ENCODE data around the gene TNRC18. TPM values are rescaled to one million over a fixed set of nuclear protein-coding genes. Genes with fewer than 3 reads are reported as not detected.
"Not testable (repeated sequence)": the region's sequence is repeated elsewhere in the genome, so short reads cannot be mapped to it uniquely, and the experiment has no call there.

TNRC18 gene
- total and polyA plus RNA-seq, 9 of the 15 experiments (the other 6 are each of a cell fraction or from before 2014, with no cell fraction given): 0.03 to 43.2 (median 18.0) TPM

DNA sequence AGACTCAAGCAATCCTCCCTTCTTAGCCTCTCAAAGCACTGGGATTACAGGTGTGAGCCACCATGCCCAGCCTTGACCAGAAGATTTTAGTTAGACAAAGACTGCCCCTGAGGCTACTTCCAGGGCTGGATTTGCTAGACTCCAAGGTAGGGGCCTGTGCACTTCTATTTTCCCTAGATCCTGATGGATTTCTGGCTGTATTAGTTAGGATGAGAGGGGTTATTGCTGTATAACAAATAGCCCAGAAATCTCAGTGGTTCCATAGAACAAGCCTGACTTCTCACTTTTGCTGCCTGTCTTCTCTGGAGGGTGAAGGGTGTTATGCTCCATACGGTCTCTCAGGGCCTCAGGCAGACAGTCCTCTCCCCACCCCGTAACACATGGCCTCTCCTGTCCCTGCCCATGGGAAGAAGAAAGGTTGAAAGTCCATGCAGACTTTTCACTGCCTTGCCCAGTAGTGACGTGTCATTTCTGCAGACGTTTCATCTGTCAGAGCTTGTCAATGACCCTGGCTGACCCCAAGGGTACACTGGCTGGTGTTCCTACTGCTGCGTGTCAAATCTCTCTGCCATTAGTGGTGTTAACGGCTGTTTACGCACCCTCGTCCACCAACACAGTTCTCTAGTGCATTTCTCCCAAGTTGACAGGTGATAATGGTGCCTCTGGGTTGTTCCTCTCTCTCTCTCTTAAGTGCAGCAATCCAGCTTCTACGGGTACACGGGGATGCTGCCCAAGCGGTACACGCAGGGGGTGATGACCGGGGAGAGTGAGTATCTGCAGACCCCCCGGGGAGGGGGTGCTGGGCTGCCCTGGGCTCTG lies 129.3 kb downstream of the TNRC18 start:
- no peaks in the 10 kb centered on the region for H3K9me1 ChIP-seq (ENCODE audit: control insufficient read depth, insufficient read depth, low read length)
- CTCF ChIA-PET (ENCODE audit: low intra/inter-chr PET ratio): no interaction called here
- H3K79me2 ChIP-seq (ENCODE audit: control insufficient read depth, insufficient read depth, low read length): no peaks in the 10 kb centered on the region
- in situ Hi-C loops (cut with MboI) (no loop called here), intact Hi-C loops (cut with micrococcal nuclease) (no loop called here)
- peaks cover 0 to 15% of the 10 kb centered on the region in 2 experiments; a peak in 2 of 5 replicates for H3K27me3 ChIP-seq (ENCODE audit: control insufficient read depth in 2 of 2, insufficient read depth in 2 of 2, low read length in 2 of 2)
- no peak overlapping the region for H3K27ac ChIP-seq (ENCODE audit: extremely low read depth, low read depth, low read length)
- no peaks in the 10 kb centered on the region for H3K36me3 ChIP-seq (ENCODE audit: control insufficient read depth, insufficient read depth, low read length)
- H3K4me2 ChIP-seq (ENCODE audit: insufficient read depth, low read length): no peak overlapping the region
- ATAC-seq (no peak), FAIRE-seq (no peak), DNase-seq (ENCODE audit: extremely low read depth in 1 of 4, low spot score in 3 of 4) (no peak)
- no peaks in the 10 kb centered on the region for H3K9me3 ChIP-seq (replicated peaks; ENCODE audit: control insufficient read depth, insufficient read depth, low read depth, low read length)
- H3K4me3 ChIP-seq: no peak overlapping the region
- BruUV-seq (replicated peaks): no TSS peak
- H4K20me1 ChIP-seq (replicated peaks; ENCODE audit: control insufficient read depth, insufficient read depth, low read length): no peaks in the 10 kb centered on the region
- H2AFZ ChIP-seq (ENCODE audit: low read depth, low read length): no peak overlapping the region
- no peak overlapping the region for H3K9ac ChIP-seq (ENCODE audit: insufficient read depth in 1 of 2, low read depth in 2 of 2, low read length in 2 of 2)
- TF ChIP-seq ZNF12 (CRISPR knock-in tag; IDR thresholded peaks at IDR 0.05): peak; percentile 91
- TF ChIP-seq TFAM (CRISPR knock-in tag; conservative IDR thresholded peaks at IDR 0.05): no peak
- peaks cover 4 to 47% of the 10 kb centered on the region in 2 experiments; a peak in 3 of 5 replicates for H3K4me1 ChIP-seq (replicated peaks in 1 of 2; ENCODE audit: control insufficient read depth in 2 of 2, insufficient read depth in 2 of 2, low read length in 2 of 2)
- 43% methylated on average over 12 of the region's 14 CpGs for WGBS (ENCODE audit: insufficient coverage, low coverage, missing lambda C conversion rate)
- POLR2A ChIA-PET: interaction anchor here (0.5 kb wide), 1 partner anchor 40 kb away, joined by 3 read pairs; no protein-coding TSS in a partner anchor

DNA sequence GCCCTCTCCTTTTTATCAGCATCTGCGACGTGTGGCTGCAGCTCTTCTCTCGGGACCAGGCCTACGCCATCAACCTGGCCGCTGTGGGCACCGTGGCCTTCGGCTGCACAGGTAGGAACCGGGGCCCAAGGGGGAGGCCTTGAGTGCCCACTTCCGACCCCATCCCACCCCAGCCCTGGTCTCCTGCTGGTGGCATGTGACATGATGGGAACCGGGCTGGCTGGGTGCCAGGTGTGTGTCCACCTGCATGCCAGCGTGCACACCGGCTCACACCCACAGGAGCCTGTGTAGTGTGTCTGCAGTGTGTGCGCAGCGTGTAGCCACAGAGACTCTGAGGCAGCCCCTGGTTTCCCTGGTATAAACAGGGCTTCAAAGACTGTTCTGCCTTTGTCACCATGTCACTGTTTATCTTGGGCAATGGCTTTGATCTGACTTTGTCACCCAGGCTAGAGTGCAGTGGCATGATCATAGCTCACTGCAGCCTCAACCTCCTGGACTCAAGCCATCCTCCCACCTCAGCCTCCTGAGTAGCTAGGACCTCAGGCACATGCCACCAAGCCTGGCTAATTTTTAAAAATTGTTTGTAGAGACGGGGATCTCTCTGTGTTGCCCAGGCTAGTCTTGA lies 131.8 kb downstream of the TNRC18 start:
- not testable (repeated sequence) for FAIRE-seq

More for the DNA sequence above, 131.8 kb downstream of the TNRC18 start:
- H3K36me3 ChIP-seq (ENCODE audit: control insufficient read depth, insufficient read depth, low read length); H3K4me3 ChIP-seq; BruUV-seq (replicated peaks); H3K4me2 ChIP-seq (ENCODE audit: insufficient read depth, low read length); H3K27ac ChIP-seq (ENCODE audit: extremely low read depth, low read depth, low read length); intact Hi-C loops (cut with micrococcal nuclease); H2AFZ ChIP-seq (ENCODE audit: low read depth, low read length); H3K9me1 ChIP-seq (ENCODE audit: control insufficient read depth, insufficient read depth, low read length); CTCF ChIA-PET (ENCODE audit: low intra/inter-chr PET ratio); H3K79me2 ChIP-seq (ENCODE audit: control insufficient read depth, insufficient read depth, low read length); ATAC-seq; H3K9me3 ChIP-seq (replicated peaks; ENCODE audit: control insufficient read depth, insufficient read depth, low read depth, low read length); in situ Hi-C loops (cut with MboI); H3K9ac ChIP-seq (ENCODE audit: insufficient read depth in 1 of 2, low read depth in 2 of 2, low read length in 2 of 2); H4K20me1 ChIP-seq (replicated peaks; ENCODE audit: control insufficient read depth, insufficient read depth, low read length); H3K27me3 ChIP-seq (ENCODE audit: control insufficient read depth in 2 of 2, insufficient read depth in 2 of 2, low read length in 2 of 2); DNase-seq (ENCODE audit: extremely low read depth in 1 of 4, low spot score in 3 of 4): not testable (repeated sequence)
- POLR2A ChIA-PET: interaction anchor here (0.7 kb wide), 1 partner anchor 122 kb away, joined by 3 read pairs; no protein-coding TSS in a partner anchor
- WGBS (ENCODE audit: insufficient coverage, low coverage, missing lambda C conversion rate): 17% methylated on average over 6 of the region's 15 CpGs
- peak; percentile 73 for TF ChIP-seq NFIC (IDR thresholded peaks at IDR 0.05)
- H3K4me1 ChIP-seq (replicated peaks in 1 of 2; ENCODE audit: control insufficient read depth in 2 of 2, insufficient read depth in 2 of 2, low read length in 2 of 2): peaks cover 0 to 33% of the 10 kb centered on the region in 2 experiments; a peak in 2 of 5 replicates
